NT2/D1 (cell line): ENCODE data around the gene ACVR1B.

Experiments used
- SUZ12 ChIP-seq: IDR thresholded peaks from 2 replicates; pipeline ENCODE4 v1.6.1; 2011; ENCODE audit not compliant: insufficient read length, insufficient read depth; ENCODE audit errors: extremely low read depth
- YY1 ChIP-seq: IDR thresholded peaks from 2 replicates; pipeline ENCODE4 v1.6.1; 2011; ENCODE audit not compliant: insufficient read length, insufficient read depth

- TF ChIP-seq SUZ12 = no peak
- no peak for TF ChIP-seq YY1
These were observed 40.7 kb downstream of the ACVR1B start for GRCh38 chr12:51992246-51992645.
